HL-60 (cell line): Measurements from ENCODE around the gene ERCC3.

Source experiments
- GABPA ChIP-seq: IDR thresholded peaks from 2 replicates; pipeline ENCODE4 v1.6.1; 2012; ENCODE audit warnings: low read depth
- POLR2AphosphoS5 ChIP-seq: IDR thresholded peaks from 2 replicates; pipeline ENCODE4 v1.6.1; 2012; ENCODE audit warnings: low read depth
- SPI1 ChIP-seq: IDR thresholded peaks from 2 replicates; pipeline ENCODE4 v1.6.1; 2012; ENCODE audit warnings: low read depth, mild to moderate bottlenecking, borderline replicate concordance
- TF ChIP-seq, protein P1 (sequence below): IDR thresholded peaks from one replicate; pipeline ENCODE4 v1.5.1; 2011; ENCODE audit warnings: low read length, control low read depth, inconsistent platforms; ENCODE audit not compliant: insufficient read depth
- TF ChIP-seq, protein P2 (sequence below): IDR thresholded peaks from 2 replicates; pipeline ENCODE4 v1.6.1; 2012; ENCODE audit warnings: low read depth; ENCODE audit not compliant: insufficient replicate concordance

DNA sequence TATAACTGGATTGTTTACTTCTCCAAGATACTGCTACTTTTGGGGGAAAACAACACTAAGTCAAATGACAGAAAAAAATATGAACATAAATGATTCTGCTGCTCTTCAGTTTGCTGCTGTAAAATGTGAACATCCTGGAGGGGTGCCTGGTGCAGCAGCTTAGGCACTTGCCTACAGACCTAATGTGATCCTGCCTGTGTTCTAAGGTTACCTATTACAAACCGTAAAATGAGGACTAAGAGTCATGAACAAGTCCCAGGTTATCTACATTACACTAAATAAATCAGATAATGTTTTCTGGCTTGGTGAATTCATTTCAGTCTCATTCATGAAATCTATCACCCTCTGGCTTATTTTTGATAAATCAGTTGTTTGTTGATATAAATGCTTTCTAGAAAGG, 38.4 kb upstream of the ERCC3 start:
- TF ChIP-seq GABPA = no peak
- TF ChIP-seq, protein P1, sequence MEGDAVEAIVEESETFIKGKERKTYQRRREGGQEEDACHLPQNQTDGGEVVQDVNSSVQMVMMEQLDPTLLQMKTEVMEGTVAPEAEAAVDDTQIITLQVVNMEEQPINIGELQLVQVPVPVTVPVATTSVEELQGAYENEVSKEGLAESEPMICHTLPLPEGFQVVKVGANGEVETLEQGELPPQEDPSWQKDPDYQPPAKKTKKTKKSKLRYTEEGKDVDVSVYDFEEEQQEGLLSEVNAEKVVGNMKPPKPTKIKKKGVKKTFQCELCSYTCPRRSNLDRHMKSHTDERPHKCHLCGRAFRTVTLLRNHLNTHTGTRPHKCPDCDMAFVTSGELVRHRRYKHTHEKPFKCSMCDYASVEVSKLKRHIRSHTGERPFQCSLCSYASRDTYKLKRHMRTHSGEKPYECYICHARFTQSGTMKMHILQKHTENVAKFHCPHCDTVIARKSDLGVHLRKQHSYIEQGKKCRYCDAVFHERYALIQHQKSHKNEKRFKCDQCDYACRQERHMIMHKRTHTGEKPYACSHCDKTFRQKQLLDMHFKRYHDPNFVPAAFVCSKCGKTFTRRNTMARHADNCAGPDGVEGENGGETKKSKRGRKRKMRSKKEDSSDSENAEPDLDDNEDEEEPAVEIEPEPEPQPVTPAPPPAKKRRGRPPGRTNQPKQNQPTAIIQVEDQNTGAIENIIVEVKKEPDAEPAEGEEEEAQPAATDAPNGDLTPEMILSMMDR = no peak
- TF ChIP-seq POLR2AphosphoS5 = no peak
- TF ChIP-seq, protein P2, sequence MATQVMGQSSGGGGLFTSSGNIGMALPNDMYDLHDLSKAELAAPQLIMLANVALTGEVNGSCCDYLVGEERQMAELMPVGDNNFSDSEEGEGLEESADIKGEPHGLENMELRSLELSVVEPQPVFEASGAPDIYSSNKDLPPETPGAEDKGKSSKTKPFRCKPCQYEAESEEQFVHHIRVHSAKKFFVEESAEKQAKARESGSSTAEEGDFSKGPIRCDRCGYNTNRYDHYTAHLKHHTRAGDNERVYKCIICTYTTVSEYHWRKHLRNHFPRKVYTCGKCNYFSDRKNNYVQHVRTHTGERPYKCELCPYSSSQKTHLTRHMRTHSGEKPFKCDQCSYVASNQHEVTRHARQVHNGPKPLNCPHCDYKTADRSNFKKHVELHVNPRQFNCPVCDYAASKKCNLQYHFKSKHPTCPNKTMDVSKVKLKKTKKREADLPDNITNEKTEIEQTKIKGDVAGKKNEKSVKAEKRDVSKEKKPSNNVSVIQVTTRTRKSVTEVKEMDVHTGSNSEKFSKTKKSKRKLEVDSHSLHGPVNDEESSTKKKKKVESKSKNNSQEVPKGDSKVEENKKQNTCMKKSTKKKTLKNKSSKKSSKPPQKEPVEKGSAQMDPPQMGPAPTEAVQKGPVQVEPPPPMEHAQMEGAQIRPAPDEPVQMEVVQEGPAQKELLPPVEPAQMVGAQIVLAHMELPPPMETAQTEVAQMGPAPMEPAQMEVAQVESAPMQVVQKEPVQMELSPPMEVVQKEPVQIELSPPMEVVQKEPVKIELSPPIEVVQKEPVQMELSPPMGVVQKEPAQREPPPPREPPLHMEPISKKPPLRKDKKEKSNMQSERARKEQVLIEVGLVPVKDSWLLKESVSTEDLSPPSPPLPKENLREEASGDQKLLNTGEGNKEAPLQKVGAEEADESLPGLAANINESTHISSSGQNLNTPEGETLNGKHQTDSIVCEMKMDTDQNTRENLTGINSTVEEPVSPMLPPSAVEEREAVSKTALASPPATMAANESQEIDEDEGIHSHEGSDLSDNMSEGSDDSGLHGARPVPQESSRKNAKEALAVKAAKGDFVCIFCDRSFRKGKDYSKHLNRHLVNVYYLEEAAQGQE = no peak
- no peak for TF ChIP-seq SPI1
